ENCODE results near the gene MPP3. TPM values are rescaled to one million over a fixed set of nuclear protein-coding genes. Genes with fewer than 3 reads are reported as not detected.
A peak's percentile ranks its signal among the peaks of the same experiment; 100 is the strongest.

Gene MPP3
- total RNA-seq, 1 experiment from 2014 or later: 19.5 TPM

GRCh38 chr17:43875476-43876147 is 42.7 kb upstream of the MPP3 start:
- H3K9ac ChIP-seq (ENCODE audit: low read length): no peak overlapping the region
- no peak overlapping the region for H2AFZ ChIP-seq (ENCODE audit: low read depth, low read length, poor library complexity, severe bottlenecking)
- BruUV-seq (replicated peaks): no TSS peak
- ATAC-seq (no peak), DNase-seq (ENCODE audit: low read depth, low spot score) (no peak)
- no peaks in the 10 kb centered on the region for H3K79me2 ChIP-seq (ENCODE audit: insufficient read depth, low read length)
- peaks cover 0 to 9% of the 10 kb centered on the region in 2 experiments; a peak in 2 of 4 replicates for H3K4me1 ChIP-seq (ENCODE audit: control insufficient read depth in 1 of 2, insufficient read depth in 2 of 2, low read length in 2 of 2)
- no peaks in the 10 kb centered on the region for H3K36me3 ChIP-seq (ENCODE audit: control insufficient read depth in 1 of 2, insufficient read depth in 2 of 2, low read length in 2 of 2)
- no peak overlapping the region for H3K4me2 ChIP-seq (ENCODE audit: low read length)
- no peaks in the 10 kb centered on the region for H3K27me3 ChIP-seq (ENCODE audit: insufficient read depth, low read length)
- ChIA-PET POLR2A (no interaction called here), CTCF (no interaction called here), RAD21 (ENCODE audit: low non-redundant PET in 1 of 2, low total read pairs in 2 of 2, uncharacterized antibody in 2 of 2, unreplicated experiment in 2 of 2) (no interaction called here)
- intact Hi-C loops (cut with micrococcal nuclease): no loop called here
- no peaks in the 10 kb centered on the region for H3K9me3 ChIP-seq (ENCODE audit: control insufficient read depth in 1 of 2, insufficient read depth in 1 of 2, low read depth in 1 of 2, low read length in 2 of 2)
- H3K4me3 ChIP-seq (replicated peaks in 1 of 2; ENCODE audit: low read depth in 1 of 2, low read length in 2 of 2): no peak overlapping the region
- H4K20me1 ChIP-seq (ENCODE audit: insufficient read depth): no peaks in the 10 kb centered on the region
- no peaks in the 10 kb centered on the region for H3K9me2 ChIP-seq (ENCODE audit: insufficient read depth)
- H3K27ac ChIP-seq (ENCODE audit: low read depth, low read length): no peak overlapping the region
- TF ChIP-seq ZFX (IDR thresholded peaks at IDR 0.05) (no peak), POLR2A (IDR thresholded peaks at IDR 0.05; ENCODE audit: borderline replicate concordance, extremely low read depth, insufficient read depth, insufficient read length) (peak; percentile 42)

- CTCF ChIA-PET: no interaction called here
- TF ChIP-seq CBX3 (IDR thresholded peaks at IDR 0.05; ENCODE audit: low read depth) (no peak), REST (IDR thresholded peaks at IDR 0.05; ENCODE audit: low read depth) (no peak), YY1 (IDR thresholded peaks at IDR 0.05; ENCODE audit: extremely low read depth, insufficient replicate concordance, low read depth, low read length) (no peak), FOSL1 (IDR thresholded peaks at IDR 0.05; ENCODE audit: low read depth) (no peak), EZH2 (IDR thresholded peaks at IDR 0.05) (no peak), ELF1 (IDR thresholded peaks at IDR 0.05; ENCODE audit: borderline replicate concordance, low read depth) (no peak), MAX (IDR thresholded peaks at IDR 0.05) (no peak), SRF (IDR thresholded peaks at IDR 0.05; ENCODE audit: low read depth) (no peak), EZH2phosphoT487 (IDR thresholded peaks at IDR 0.05; ENCODE audit: borderline replicate concordance) (no peak), ZNF274 (IDR thresholded peaks at IDR 0.05; ENCODE audit: low read depth, low read length) (no peak), CEBPB (IDR thresholded peaks at IDR 0.05; ENCODE audit: low read depth) (no peak), SIN3A (IDR thresholded peaks at IDR 0.05; ENCODE audit: low read depth) (no peak), RAD21 (IDR thresholded peaks at IDR 0.05; ENCODE audit: low read depth) (no peak), SP1 (IDR thresholded peaks at IDR 0.05; ENCODE audit: low read depth) (no peak)
- TF ChIP-seq, protein P1, sequence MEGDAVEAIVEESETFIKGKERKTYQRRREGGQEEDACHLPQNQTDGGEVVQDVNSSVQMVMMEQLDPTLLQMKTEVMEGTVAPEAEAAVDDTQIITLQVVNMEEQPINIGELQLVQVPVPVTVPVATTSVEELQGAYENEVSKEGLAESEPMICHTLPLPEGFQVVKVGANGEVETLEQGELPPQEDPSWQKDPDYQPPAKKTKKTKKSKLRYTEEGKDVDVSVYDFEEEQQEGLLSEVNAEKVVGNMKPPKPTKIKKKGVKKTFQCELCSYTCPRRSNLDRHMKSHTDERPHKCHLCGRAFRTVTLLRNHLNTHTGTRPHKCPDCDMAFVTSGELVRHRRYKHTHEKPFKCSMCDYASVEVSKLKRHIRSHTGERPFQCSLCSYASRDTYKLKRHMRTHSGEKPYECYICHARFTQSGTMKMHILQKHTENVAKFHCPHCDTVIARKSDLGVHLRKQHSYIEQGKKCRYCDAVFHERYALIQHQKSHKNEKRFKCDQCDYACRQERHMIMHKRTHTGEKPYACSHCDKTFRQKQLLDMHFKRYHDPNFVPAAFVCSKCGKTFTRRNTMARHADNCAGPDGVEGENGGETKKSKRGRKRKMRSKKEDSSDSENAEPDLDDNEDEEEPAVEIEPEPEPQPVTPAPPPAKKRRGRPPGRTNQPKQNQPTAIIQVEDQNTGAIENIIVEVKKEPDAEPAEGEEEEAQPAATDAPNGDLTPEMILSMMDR (IDR thresholded peaks at IDR 0.05 in 2 of 3, conservative IDR thresholded peaks at IDR 0.05 in 1 of 3; ENCODE audit: borderline replicate concordance in 1 of 3, insufficient read depth in 1 of 3, low read depth in 2 of 3, low read length in 2 of 3): no peak
Measured at GRCh38 chr17:43874293-43874692, 41.3 kb upstream of the MPP3 start.

More at GRCh38 chr17:43874293-43874692, 41.3 kb upstream of the MPP3 start:
- Histone ChIP-seq H3K27me3 (ENCODE audit: insufficient read depth, low read length) (no peaks in the 10 kb centered on the region), H3K4me1 (ENCODE audit: control insufficient read depth in 1 of 2, insufficient read depth in 2 of 2, low read length in 2 of 2) (peaks cover 0 to 9% of the 10 kb centered on the region in 2 experiments; a peak in 2 of 4 replicates), H2AFZ (ENCODE audit: low read depth, low read length, poor library complexity, severe bottlenecking) (no peak overlapping the region), H3K4me2 (ENCODE audit: low read length) (no peak overlapping the region), H3K27ac (ENCODE audit: low read depth, low read length) (no peak overlapping the region), H4K20me1 (ENCODE audit: insufficient read depth) (no peaks in the 10 kb centered on the region), H3K36me3 (ENCODE audit: control insufficient read depth in 1 of 2, insufficient read depth in 2 of 2, low read length in 2 of 2) (no peaks in the 10 kb centered on the region), H3K9me3 (ENCODE audit: control insufficient read depth in 1 of 2, insufficient read depth in 1 of 2, low read depth in 1 of 2, low read length in 2 of 2) (no peaks in the 10 kb centered on the region), H3K4me3 (replicated peaks in 1 of 2; ENCODE audit: low read depth in 1 of 2, low read length in 2 of 2) (no peak overlapping the region), H3K9ac (ENCODE audit: low read length) (no peak overlapping the region), H3K9me2 (ENCODE audit: insufficient read depth) (no peaks in the 10 kb centered on the region), H3K79me2 (ENCODE audit: insufficient read depth, low read length) (no peaks in the 10 kb centered on the region)
- no TSS peak for BruUV-seq (replicated peaks)
- no peak for DNase-seq (ENCODE audit: low read depth, low spot score)
- intact Hi-C loops (cut with micrococcal nuclease): no loop called here
- ChIA-PET POLR2A (no interaction called here), RAD21 (ENCODE audit: low non-redundant PET in 1 of 2, low total read pairs in 2 of 2, uncharacterized antibody in 2 of 2, unreplicated experiment in 2 of 2) (no interaction called here)
- no peak for ATAC-seq
